IPS-NIHi7 (cell line): Measurements from ENCODE around the gene MGRN1.

ENCODE experiments used
- DNase-seq: peaks from one replicate; pipeline ENCODE4 v3.0.0; 2012; ENCODE audit warnings: mixed read lengths; ENCODE audit errors: extremely low spot score

The MGRN1 gene

GRCh38 chr16:4624015-4624826, at the start of gene MGRN1:
Gene MGRN1, plus strand, starts transcription at chr16:4624826. Its CDS starts 135 bp downstream, at chr16:4624961.
- peak; percentile 94 for DNase-seq

GRCh38 chr16:4574919-4575705, 49.5 kb upstream of the MGRN1 start:
- DNase-seq = peak; percentile 53

GRCh38 chr16:4576008-4576407, 48.6 kb upstream of the MGRN1 start:
- DNase-seq = peak; percentile 2

GRCh38 chr16:4578961-4579530, 45.6 kb upstream of the MGRN1 start:
- peak; percentile 9 for DNase-seq

GRCh38 chr16:4580250-4580649, 44.4 kb upstream of the MGRN1 start:
- DNase-seq = no peak

GRCh38 chr16:4583906-4584305, 40.7 kb upstream of the MGRN1 start:
- DNase-seq = no peak

- DNase-seq = no peak
Measured at GRCh38 chr16:4586291-4586690, 38.3 kb upstream of the MGRN1 start.

- DNase-seq = no peak
Measured at GRCh38 chr16:4588386-4588785, 36.2 kb upstream of the MGRN1 start.

- DNase-seq = no peak
Measured at GRCh38 chr16:4588961-4589360, 35.7 kb upstream of the MGRN1 start.

- DNase-seq = no peak
Measured at GRCh38 chr16:4591191-4591590, 33.4 kb upstream of the MGRN1 start.

GRCh38 chr16:4591706-4592470, 32.7 kb upstream of the MGRN1 start:
- DNase-seq = no peak

GRCh38 chr16:4593086-4593485, 31.5 kb upstream of the MGRN1 start:
- peak; percentile 64 for DNase-seq

GRCh38 chr16:4594433-4595410, 29.9 kb upstream of the MGRN1 start:
- DNase-seq = no peak

GRCh38 chr16:4597174-4597573, 27.5 kb upstream of the MGRN1 start:
- DNase-seq = no peak

GRCh38 chr16:4599037-4599436, 25.6 kb upstream of the MGRN1 start:
- no peak for DNase-seq

GRCh38 chr16:4599545-4599944, 25.1 kb upstream of the MGRN1 start:
- DNase-seq = no peak

GRCh38 chr16:4601036-4601863, 23.4 kb upstream of the MGRN1 start:
- no peak for DNase-seq

- no peak for DNase-seq
Measured at GRCh38 chr16:4601864-4602186, 22.8 kb upstream of the MGRN1 start.

- DNase-seq = no peak
Measured at GRCh38 chr16:4602331-4602730, 22.3 kb upstream of the MGRN1 start.

GRCh38 chr16:4603624-4604170, 20.9 kb upstream of the MGRN1 start:
- no peak for DNase-seq
